ENCODE results near the gene GNA12.

Gene GNA12

GRCh38 chr7:2802504-2803341 lies 41.4 kb downstream of the GNA12 start:
- no peak for DNase-seq (ENCODE audit: low spot score)

DNA sequence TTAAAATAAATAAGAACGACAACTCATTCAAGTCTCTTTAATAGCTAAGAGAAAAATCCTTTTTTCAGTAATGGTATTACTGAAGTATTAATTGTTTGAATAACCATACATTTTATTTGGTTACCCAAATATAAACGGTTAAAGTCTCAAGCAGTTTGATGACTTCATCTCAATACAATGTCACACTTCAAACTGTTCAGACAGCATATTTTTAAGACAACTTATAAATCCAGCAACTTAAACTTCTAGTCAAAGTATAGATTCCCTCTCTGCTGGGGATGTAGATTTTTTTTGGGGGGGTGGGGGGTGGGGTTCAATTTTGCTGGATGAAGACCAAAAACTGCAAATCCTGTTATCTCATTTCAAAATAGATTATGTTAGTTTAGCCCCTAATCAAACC lies 42.0 kb downstream of the GNA12 start:
- no peak for DNase-seq (ENCODE audit: low spot score)

- no peak for DNase-seq (ENCODE audit: low spot score)
These were observed 43.0 kb downstream of the GNA12 start for GRCh38 chr7:2800931-2801688.

GRCh38 chr7:2800220-2800930 lies 43.7 kb downstream of the GNA12 start:
- DNase-seq (ENCODE audit: low spot score), result no peak

GRCh38 chr7:2799253-2799652 lies 44.9 kb downstream of the GNA12 start:
- no peak for DNase-seq (ENCODE audit: low spot score)

GRCh38 chr7:2798669-2799068 lies 45.4 kb downstream of the GNA12 start:
- DNase-seq (ENCODE audit: low spot score), result no peak

DNA sequence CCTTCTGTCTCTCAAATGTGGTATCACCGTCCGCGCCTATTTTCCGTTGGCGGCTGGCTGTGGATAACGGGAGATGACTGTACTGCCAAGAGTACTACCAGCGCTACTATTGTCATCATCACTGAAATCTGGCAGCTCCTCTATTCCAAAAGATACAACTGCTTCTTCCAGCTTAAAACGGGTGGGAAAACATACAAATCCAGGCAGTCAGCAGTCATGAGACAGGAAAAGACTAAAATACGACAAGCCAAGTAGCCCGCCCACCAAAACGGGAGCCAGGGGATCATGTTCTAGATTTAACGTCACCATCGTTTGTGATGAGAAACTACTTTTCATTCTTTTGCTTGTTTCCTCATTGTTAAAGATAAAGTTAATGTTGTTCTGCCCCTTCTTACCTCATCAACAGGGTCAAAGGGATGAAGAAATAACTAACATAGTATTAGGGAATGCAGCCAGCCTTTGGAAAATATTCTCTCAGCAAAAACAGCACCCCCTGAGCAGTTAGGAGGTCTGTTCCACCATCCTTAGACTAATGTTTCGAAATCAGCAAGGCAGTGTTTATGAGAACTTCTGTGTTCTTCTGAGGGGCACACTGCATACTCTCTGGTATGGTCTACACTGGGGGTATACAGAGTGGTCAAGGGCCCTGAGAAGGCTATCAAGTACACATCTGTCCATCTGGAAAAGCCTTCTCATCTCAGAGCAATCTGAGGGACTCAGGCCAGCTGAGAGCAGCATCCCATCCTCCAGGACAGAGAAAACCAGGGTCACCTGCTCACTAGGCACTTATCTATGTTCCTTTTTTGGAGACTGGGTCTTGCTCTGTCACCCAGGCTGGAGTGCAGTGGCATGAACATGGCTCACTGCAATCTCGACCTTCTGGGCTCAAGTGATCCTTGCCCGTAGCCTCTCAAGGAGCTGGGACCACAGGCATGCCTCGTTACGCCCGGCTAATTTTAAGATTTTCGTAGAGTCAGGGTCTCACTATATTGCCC lies 47.5 kb downstream of the GNA12 start:
- no peak for DNase-seq (ENCODE audit: low spot score)

DNA sequence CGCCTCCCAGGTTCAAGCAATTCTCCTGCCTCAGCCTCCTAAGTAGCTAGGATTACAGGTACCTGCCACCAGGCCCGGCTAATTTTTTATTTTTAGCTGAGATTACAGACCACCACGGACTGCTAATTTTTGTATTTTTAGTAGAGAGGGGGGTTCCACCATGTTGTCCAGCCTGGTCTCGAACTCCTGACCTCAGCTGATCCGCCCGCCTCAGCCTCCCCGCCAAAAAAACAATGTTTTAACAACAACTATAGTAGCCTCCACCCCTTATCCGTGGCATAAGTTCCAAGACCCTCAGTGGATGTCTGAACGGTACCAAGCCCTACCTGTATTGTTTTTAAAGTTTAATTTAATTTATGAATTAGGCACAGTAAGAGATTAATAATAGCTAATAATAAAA lies 48.2 kb downstream of the GNA12 start:
- DNase-seq (ENCODE audit: low spot score), result no peak

GRCh38 chr7:2794836-2795636 lies 49.1 kb downstream of the GNA12 start:
- DNase-seq (ENCODE audit: low spot score), result no peak

GRCh38 chr7:2792856-2793487 lies 51.1 kb downstream of the GNA12 start:
- DNase-seq (ENCODE audit: low spot score), result no peak

GRCh38 chr7:2792235-2792634 lies 51.9 kb downstream of the GNA12 start:
- DNase-seq (ENCODE audit: low spot score), result no peak

- no peak for DNase-seq (ENCODE audit: low spot score)
These were observed 52.7 kb downstream of the GNA12 start for GRCh38 chr7:2791390-2791789.

DNA sequence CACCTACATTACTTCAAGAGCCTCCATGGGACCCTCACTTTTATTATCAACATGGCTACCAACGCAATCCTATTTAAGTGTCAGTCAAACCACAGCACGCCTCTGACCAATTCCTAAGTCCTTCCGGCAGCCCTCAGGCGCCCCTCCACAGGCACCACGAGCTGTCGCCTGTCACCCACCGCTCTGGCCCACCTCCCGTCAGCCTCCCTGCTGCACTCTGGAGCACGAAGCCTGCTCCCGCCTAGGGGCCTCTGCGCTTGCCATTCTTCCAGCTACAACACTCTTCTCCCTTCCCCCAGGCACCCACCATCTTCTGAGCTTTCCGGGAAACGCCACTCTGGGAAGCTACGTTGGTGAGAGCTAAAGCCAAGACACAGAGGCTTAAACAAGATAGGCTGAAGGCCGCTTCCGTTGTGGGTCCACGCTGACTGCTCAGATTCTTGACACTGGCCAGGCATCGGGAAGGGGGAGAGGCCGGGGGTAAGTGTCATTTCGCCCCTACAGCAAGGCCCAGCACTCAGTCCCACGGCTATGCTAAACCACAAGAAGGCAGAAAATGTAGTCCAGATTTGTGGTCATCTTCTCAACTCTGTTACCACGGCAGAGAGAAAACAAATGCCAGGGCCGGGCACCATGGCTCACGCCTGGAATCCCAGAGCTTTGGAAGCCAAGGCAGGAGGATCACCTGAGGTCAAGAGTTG lies 56.7 kb downstream of the GNA12 start:
- no peak for DNase-seq (ENCODE audit: low spot score)

DNA sequence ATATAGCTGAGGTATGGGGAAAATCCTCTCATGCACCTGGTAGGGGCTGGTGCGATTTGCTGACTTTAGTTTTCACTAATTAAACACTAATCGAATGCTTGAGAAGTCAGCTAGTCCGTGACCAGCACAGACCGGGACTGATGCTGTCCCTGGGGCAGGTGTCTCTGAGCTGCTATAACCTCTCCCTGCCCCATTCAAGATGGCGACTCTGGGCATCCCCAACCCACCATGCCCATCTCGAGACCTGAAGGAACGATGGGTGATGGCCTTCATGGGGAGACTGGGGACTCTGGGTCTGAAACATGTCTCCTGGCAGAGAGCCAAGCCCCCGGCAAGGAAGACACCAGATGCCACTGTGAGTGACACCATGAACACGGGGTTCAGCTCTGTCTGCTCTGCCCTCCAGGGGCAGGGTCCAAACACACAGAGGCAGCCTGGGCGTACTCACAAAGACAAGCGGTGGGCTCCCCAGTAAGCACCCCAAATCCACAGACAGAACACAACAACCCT lies 57.4 kb downstream of the GNA12 start:
- no peak for DNase-seq (ENCODE audit: low spot score)

DNA sequence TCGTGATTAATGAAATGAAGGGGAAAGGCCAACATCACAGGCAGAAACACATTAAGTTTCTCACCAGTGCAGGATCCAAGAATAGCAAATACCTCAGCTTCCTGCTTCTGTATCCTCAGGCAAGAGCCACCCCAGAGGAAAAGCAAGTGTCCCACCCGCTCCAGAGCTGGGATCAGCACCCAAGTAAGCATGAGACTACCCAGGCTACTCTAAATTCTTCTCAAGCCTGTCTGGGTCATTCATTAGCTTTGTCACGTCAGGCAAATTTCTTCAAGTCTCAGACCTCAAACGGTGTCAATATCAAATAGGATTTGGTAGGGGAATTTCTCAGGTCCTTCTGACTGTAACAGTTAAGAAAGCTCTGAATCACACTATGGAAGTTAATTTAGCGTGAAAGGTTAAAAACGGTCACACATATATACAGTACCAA lies 59.0 kb downstream of the GNA12 start:
- peak; percentile 20 for DNase-seq (ENCODE audit: low spot score)

- DNase-seq (ENCODE audit: low spot score), result no peak
These were observed 61.5 kb downstream of the GNA12 start for GRCh38 chr7:2782565-2782964.

DNA sequence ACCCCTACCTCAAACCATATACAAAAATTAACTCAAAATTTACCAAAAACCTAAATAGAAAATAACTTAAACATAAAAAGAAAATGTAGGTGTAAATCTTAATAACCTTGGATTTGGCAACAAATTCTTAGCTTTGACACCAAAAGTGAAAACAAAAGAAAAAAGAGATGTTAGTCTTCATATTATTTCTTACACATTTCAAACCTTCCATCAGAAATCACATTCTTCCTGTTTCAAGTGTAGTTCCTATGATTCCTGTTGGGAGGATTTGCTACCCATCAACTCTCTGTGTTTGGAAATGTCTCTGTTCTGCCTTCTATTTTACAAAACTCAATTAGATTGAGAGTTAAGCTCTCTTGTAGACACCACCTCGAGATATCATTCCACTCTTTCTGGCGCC lies 62.0 kb downstream of the GNA12 start:
- no peak for DNase-seq (ENCODE audit: low spot score)

GRCh38 chr7:2781636-2782035 lies 62.5 kb downstream of the GNA12 start:
- no peak for DNase-seq (ENCODE audit: low spot score)

DNA sequence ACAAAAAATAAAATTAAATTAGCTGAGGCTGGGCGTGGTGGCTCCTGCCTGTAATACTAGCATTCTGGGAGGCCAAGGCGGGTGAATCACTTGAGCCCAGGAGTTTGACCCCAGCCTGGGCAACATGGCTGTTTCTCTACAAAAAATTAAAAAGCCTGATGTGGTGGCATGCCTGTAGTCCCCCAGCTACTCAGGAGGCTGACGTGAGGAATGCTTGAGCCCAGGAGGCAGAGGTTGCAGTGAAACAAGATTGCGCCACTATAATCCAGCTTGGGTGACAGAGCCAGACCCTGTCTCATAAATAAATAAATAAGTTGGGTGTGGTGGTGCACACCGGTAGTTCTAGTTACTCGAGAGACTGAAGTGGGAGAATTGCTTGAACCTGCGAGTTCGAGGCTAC lies 65.1 kb downstream of the GNA12 start:
- DNase-seq (ENCODE audit: low spot score), result no peak
